DLD1 (cell line): ENCODE results near the gene CACNA1G.

ENCODE experiments used
- in situ Hi-C: cut with HindIII; loops from 2 replicates; pipeline ENCODE4 v1.10.0; 2017; ENCODE audit warnings: low sequenced_read_pairs

The CACNA1G gene

GRCh38 chr17:50560185-50560824 is at the start of gene CACNA1G:
Gene CACNA1G, plus strand, starts transcription at chr17:50560715. Its CDS starts 745 bp downstream, at chr17:50561460.
- in situ Hi-C loops = no loop called here

GRCh38 chr17:50511058-50511457 is 49.5 kb upstream of the CACNA1G start:
- in situ Hi-C loops = no loop called here

GRCh38 chr17:50513495-50513894 is 47.0 kb upstream of the CACNA1G start:
- in situ Hi-C loops = no loop called here

- in situ Hi-C loops = no loop called here
Observed at GRCh38 chr17:50514388-50514787, 46.1 kb upstream of the CACNA1G start.

GRCh38 chr17:50514936-50515702 is 45.4 kb upstream of the CACNA1G start:
- in situ Hi-C loops = no loop called here

- in situ Hi-C loops = no loop called here
Observed at GRCh38 chr17:50517011-50517410, 43.5 kb upstream of the CACNA1G start.

- in situ Hi-C loops = no loop called here
Observed at GRCh38 chr17:50517504-50518383, 42.8 kb upstream of the CACNA1G start.

GRCh38 chr17:50518384-50519023 is 42.0 kb upstream of the CACNA1G start:
- in situ Hi-C loops = no loop called here

GRCh38 chr17:50519141-50519834 is 41.2 kb upstream of the CACNA1G start:
- in situ Hi-C loops = no loop called here

GRCh38 chr17:50520483-50520882 is 40.0 kb upstream of the CACNA1G start:
- in situ Hi-C loops = no loop called here

- in situ Hi-C loops = no loop called here
Observed at GRCh38 chr17:50521514-50521913, 39.0 kb upstream of the CACNA1G start.

- in situ Hi-C loops = no loop called here
Observed at GRCh38 chr17:50522766-50523165, 37.7 kb upstream of the CACNA1G start.

GRCh38 chr17:50523208-50523607 is 37.3 kb upstream of the CACNA1G start:
- in situ Hi-C loops = no loop called here

- in situ Hi-C loops = no loop called here
Observed at GRCh38 chr17:50524838-50525237, 35.7 kb upstream of the CACNA1G start.

GRCh38 chr17:50527155-50527762 is 33.3 kb upstream of the CACNA1G start:
- in situ Hi-C loops = no loop called here

- in situ Hi-C loops = no loop called here
Observed at GRCh38 chr17:50527949-50528474, 32.5 kb upstream of the CACNA1G start.

GRCh38 chr17:50529849-50530248 is 30.7 kb upstream of the CACNA1G start:
- in situ Hi-C loops = no loop called here

- in situ Hi-C loops = no loop called here
Observed at GRCh38 chr17:50531428-50532025, 29.0 kb upstream of the CACNA1G start.

GRCh38 chr17:50532452-50533024 is 28.0 kb upstream of the CACNA1G start, which contains the start of gene EPN3:
Gene EPN3, plus strand, starts transcription at chr17:50532735. Its CDS starts 3,822 bp downstream, at chr17:50536557.
- in situ Hi-C loops = no loop called here
